NCI-H2196 treated with DMSO at 0.1 percent for 48 hours (cell line): Measurements from ENCODE around the gene CD99L2.

Source experiments
- DNase-seq: peaks from one replicate; lab custom pipeline; 2025; ENCODE audit not compliant: unreplicated experiment; lab: John Stamatoyannopoulos, UW

Gene CD99L2

GRCh38 chrX:150766351-150767044 is 132.0 kb downstream of the CD99L2 start:
- DNase-seq, result no peak

GRCh38 chrX:150765782-150766350 is 132.6 kb downstream of the CD99L2 start:
- no peak for DNase-seq

GRCh38 chrX:150765237-150765636 is 133.2 kb downstream of the CD99L2 start:
- no peak for DNase-seq

- no peak for DNase-seq
These were observed 134.7 kb downstream of the CD99L2 start for GRCh38 chrX:150763810-150764209.

- DNase-seq, result no peak
These were observed 135.1 kb downstream of the CD99L2 start for GRCh38 chrX:150763303-150763797.

GRCh38 chrX:150762258-150763165 is 136.0 kb downstream of the CD99L2 start:
- no peak for DNase-seq

GRCh38 chrX:150761819-150762216 is 136.7 kb downstream of the CD99L2 start:
- DNase-seq, result no peak

GRCh38 chrX:150761176-150761818 is 137.2 kb downstream of the CD99L2 start:
- DNase-seq, result no peak

- no peak for DNase-seq
These were observed 138.7 kb downstream of the CD99L2 start for GRCh38 chrX:150759568-150760416.

- no peak for DNase-seq
These were observed 141.1 kb downstream of the CD99L2 start for GRCh38 chrX:150757371-150757770.

GRCh38 chrX:150753968-150754367 is 144.5 kb downstream of the CD99L2 start:
- DNase-seq, result no peak

- no peak for DNase-seq
These were observed 145.1 kb downstream of the CD99L2 start for GRCh38 chrX:150753357-150753756.

- no peak for DNase-seq
These were observed 146.3 kb downstream of the CD99L2 start for GRCh38 chrX:150752124-150752523.

- DNase-seq, result no peak
These were observed 162.0 kb downstream of the CD99L2 start for GRCh38 chrX:150736475-150736874.

- no peak for DNase-seq
These were observed 166.7 kb downstream of the CD99L2 start for GRCh38 chrX:150731795-150732194.

- DNase-seq, result no peak
These were observed 167.7 kb downstream of the CD99L2 start for GRCh38 chrX:150730719-150731118.

GRCh38 chrX:150729956-150730355 is 168.5 kb downstream of the CD99L2 start:
- no peak for DNase-seq

- DNase-seq, result no peak
These were observed 178.8 kb downstream of the CD99L2 start for GRCh38 chrX:150719621-150720020.
